ENCODE measurements around the gene GIT2. TPM values are rescaled to one million over a fixed set of nuclear protein-coding genes. Genes with fewer than 3 reads are reported as not detected.

GIT2 gene
- total and polyA plus RNA-seq, 3 donors from 2014 or later, result 47.2 to 51.9 (median 47.2) TPM

- no peak overlapping the region for H3K4me3 ChIP-seq
- no peaks in the 10 kb centered on the region for H3K4me1 ChIP-seq
- intact Hi-C loops (cut with DNase I; ENCODE audit: low total_unique reads), result no loop called here
- TF ChIP-seq CTCF (IDR thresholded peaks at IDR 0.05), result no peak
- no peak for TF ChIP-seq POLR2A (IDR thresholded peaks at IDR 0.05)
- 91 to 94% methylated on average over 14 of the region's 14 CpGs for WGBS, 2 donors
- H3K36me3 ChIP-seq (ENCODE audit: low read depth, missing control alignments), result no peaks in the 10 kb centered on the region
- no peak overlapping the region for H3K27ac ChIP-seq
- no peak for DNase-seq
- H3K9me3 ChIP-seq, result no peaks in the 10 kb centered on the region
- H3K27me3 ChIP-seq, result no peaks in the 10 kb centered on the region
These were observed 35.0 kb downstream of the GIT2 start for GRCh38 chr12:109961201-109961600.

DNA sequence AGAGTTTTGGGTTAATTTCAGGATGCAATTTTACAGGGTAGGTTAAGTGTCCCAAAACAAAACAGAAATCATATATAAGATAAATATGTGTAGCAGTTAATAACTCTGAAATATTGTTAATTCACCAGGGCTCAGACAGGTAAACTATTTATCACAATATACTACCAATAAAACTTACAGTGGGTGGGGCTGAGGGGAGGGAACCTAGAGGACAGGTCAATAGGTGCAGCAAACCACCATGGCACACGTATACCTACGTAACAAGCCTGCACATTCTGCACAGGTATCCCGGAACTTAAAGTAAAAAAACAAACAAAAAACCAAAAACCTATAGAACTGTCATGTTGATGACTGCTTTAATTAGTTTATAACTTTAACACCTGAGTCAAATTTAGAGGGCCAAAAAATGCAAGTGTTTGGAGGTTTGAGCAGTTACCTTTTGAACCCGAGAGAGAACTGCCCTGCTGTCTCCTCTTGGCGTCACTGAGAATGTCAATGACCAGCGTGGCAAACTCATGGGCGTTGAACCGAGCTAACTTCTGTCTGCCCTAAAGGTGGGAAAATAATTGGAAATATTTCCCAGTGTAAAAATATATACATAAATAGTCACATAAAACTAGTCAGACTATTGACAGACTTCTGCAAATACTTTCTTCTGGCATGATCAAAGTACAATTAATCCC is 36.6 kb downstream of the GIT2 start:
- WGBS, 2 donors, result 94% methylated on average over 8 of the region's 8 CpGs
- H3K4me3 ChIP-seq, result no peak overlapping the region
- no peaks in the 10 kb centered on the region for H3K9me3 ChIP-seq
- no peaks in the 10 kb centered on the region for H3K27me3 ChIP-seq
- DNase-seq, result no peak
- no peaks in the 10 kb centered on the region for H3K4me1 ChIP-seq
- no peaks in the 10 kb centered on the region for H3K36me3 ChIP-seq (ENCODE audit: low read depth, missing control alignments)
- intact Hi-C loops (cut with DNase I; ENCODE audit: low total_unique reads), result no loop called here
- no peak overlapping the region for H3K27ac ChIP-seq
- TF ChIP-seq CTCF (IDR thresholded peaks at IDR 0.05), result no peak
- no peak for TF ChIP-seq POLR2A (IDR thresholded peaks at IDR 0.05)

DNA sequence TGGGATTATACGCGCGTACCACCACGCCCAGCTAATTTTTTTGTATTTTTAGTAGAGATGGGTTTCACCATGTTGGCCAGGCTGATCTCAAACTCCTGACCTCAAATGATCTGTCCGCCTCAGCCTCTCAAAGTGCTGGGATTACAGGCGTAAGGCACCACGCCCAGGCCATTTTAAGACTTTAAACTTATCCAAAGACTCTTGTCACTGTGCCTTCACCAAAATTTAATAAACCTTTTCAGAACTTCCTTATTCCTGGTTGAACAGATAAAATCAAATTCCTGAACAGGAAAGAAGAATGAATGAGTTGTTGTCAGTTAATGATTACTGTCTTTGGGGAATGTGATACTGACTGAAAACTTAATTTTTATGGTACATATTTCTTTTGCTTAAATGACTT is 37.8 kb downstream of the GIT2 start:
- DNase-seq, result no peak

DNA sequence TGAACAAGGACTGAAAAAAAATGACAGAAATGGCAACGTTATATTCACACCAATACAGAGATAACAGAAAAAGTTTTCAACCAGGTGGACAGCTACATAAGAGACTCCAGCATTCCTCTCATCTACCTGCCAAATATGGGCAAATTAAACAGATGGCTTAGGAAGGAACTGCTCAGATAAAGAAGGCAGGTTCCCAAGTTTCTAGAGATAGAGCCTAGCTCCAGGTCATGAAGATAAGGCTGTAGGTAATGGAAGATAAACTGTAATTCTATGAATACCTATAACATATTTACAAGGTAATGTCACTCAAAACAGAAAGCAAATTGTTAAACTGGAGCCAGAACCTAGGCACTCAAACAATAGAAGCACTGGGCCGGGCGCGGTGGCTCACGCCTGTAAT is 42.5 kb downstream of the GIT2 start:
- 88 to 94% methylated on average over 5 of the region's 5 CpGs for WGBS, 2 donors
- DNase-seq, result no peak
- H3K27me3 ChIP-seq, result no peaks in the 10 kb centered on the region
- no peak overlapping the region for H3K4me3 ChIP-seq
- no peak for TF ChIP-seq CTCF (IDR thresholded peaks at IDR 0.05)
- TF ChIP-seq POLR2A (IDR thresholded peaks at IDR 0.05), result no peak
- H3K27ac ChIP-seq, result no peak overlapping the region
- H3K9me3 ChIP-seq, result no peaks in the 10 kb centered on the region
- no peaks in the 10 kb centered on the region for H3K36me3 ChIP-seq (ENCODE audit: low read depth, missing control alignments)
- H3K4me1 ChIP-seq, result peaks cover 11% of the 10 kb centered on the region
- intact Hi-C loops (cut with DNase I; ENCODE audit: low total_unique reads), result no loop called here

More for the DNA sequence above, 37.8 kb downstream of the GIT2 start:
- Histone ChIP-seq H3K4me1 (no peaks in the 10 kb centered on the region), H3K27me3 (no peaks in the 10 kb centered on the region), H3K9me3 (no peaks in the 10 kb centered on the region), H3K27ac (no peak overlapping the region), H3K4me3 (no peak overlapping the region), H3K36me3 (ENCODE audit: low read depth, missing control alignments) (no peaks in the 10 kb centered on the region)
- intact Hi-C loops (cut with DNase I; ENCODE audit: low total_unique reads), result no loop called here
- WGBS, 2 donors, result 95 to 96% methylated on average over 7 of the region's 7 CpGs
- TF ChIP-seq CTCF (IDR thresholded peaks at IDR 0.05) (no peak), POLR2A (IDR thresholded peaks at IDR 0.05) (no peak)

DNA sequence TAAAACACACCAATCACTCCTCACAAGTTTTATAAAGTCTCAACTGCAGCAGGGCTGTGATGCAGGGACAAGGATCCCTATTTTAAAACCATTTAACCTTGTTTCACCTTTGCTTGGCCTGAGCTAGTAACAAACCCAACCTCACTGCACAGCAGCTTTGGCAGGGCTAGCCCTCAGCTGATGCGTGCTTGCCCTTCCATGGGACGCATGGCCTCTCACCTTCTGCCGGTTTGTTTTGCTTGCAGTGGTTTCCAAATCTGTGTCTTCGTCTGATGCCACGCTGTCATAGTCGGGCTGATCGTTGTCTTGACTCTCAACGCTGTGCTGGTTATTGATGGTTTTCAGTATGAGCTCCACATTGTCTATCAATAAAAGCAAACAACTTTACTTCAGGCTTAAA is 43.3 kb downstream of the GIT2 start:
- Histone ChIP-seq H3K9me3 (no peaks in the 10 kb centered on the region), H3K36me3 (ENCODE audit: low read depth, missing control alignments) (no peaks in the 10 kb centered on the region), H3K4me1 (peaks cover 11% of the 10 kb centered on the region), H3K27ac (no peak overlapping the region), H3K4me3 (no peak overlapping the region), H3K27me3 (no peaks in the 10 kb centered on the region)
- intact Hi-C loops (cut with DNase I; ENCODE audit: low total_unique reads), result no loop called here
- TF ChIP-seq POLR2A (IDR thresholded peaks at IDR 0.05), result no peak
- TF ChIP-seq CTCF (IDR thresholded peaks at IDR 0.05), result no peak
- no peak for DNase-seq
- 92 to 93% methylated on average over 8 of the region's 8 CpGs for WGBS, 2 donors
